GM12892 (cell line): ENCODE measurements around the gene DHX38.

Experiments used
- POLR2A ChIP-seq: IDR thresholded peaks from 2 replicates; pipeline ENCODE4 v1.6.1; 2011; ENCODE audit warnings: low read depth, low read length, control low read depth
- POLR2AphosphoS5 ChIP-seq: IDR thresholded peaks from 2 replicates; pipeline ENCODE4 v1.6.1; 2011; ENCODE audit warnings: low read depth, low read length, control low read depth

DNA sequence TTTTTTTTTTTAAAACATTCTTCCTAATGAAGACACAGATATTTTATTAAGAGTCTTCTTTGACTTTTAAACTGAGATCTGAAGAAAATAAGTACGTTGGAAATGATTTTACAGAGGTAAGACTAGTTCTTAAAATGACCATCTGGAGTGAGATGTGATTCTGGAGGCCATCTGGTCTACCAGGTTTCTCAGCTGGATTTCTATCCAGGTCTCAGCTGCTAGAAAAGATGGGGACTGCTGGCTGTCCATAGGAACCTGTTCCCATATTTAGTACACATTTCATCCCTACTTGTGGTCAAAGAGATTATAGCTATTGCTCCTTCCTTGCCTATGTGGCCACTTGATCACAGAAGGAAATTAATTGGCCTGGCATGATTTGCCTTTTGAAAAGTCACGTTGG is 66.2 kb downstream of the DHX38 start:
- no peak for TF ChIP-seq POLR2AphosphoS5
- no peak for TF ChIP-seq POLR2A
